Kidney (tissue), 14 donors: ENCODE measurements around the gene HPCAL1. TPM values are rescaled to one million over a fixed set of nuclear protein-coding genes. Genes with fewer than 3 reads are reported as not detected.

Source experiments
- DNase-seq, 5 donors: peaks; one replicate each; pipeline ENCODE4 v3.0.0-alpha.2; 2013 to 2020
- FAIRE-seq: peaks from 2 replicates; lab custom pipeline; 2012; peaks lifted over from hg19 to GRCh38; lab: Jason Lieb, UNC
- H3K27ac ChIP-seq, 2 donors: one replicate each; pipeline ENCODE4 v1.7.0; 2013; ENCODE audit warnings: low read depth in 2 of 2, low read length in 2 of 2, inconsistent platforms in 1 of 2
- H3K27me3 ChIP-seq: one replicate; pipeline ENCODE4 v1.7.1; 2013; ENCODE audit warnings: low read length, inconsistent platforms; ENCODE audit not compliant: control insufficient read depth, insufficient read depth
- H3K36me3 ChIP-seq, 3 donors: one replicate each; pipeline versions ENCODE4 v1.7.0 to v1.7.1; 2013; ENCODE audit warnings: low read length in 3 of 3, control low read depth in 1 of 3, inconsistent platforms in 1 of 3; ENCODE audit not compliant: insufficient read depth in 3 of 3, control insufficient read depth in 2 of 3
- H3K4me1 ChIP-seq, 3 donors: one replicate each; pipeline versions ENCODE4 v1.7.0 to v1.7.1; 2013; ENCODE audit warnings: low read length in 3 of 3, inconsistent platforms in 1 of 3, low read depth in 1 of 3; ENCODE audit not compliant: control insufficient read depth in 2 of 3, insufficient read depth in 2 of 3
- H3K4me3 ChIP-seq, 3 donors: one replicate each; pipeline versions ENCODE4 v1.7.0 to v1.8.1; 2013; ENCODE audit warnings: low read length in 3 of 3, control low read depth in 1 of 3, inconsistent platforms in 1 of 3
- H3K9ac ChIP-seq, 3 donors: one replicate each; pipeline versions ENCODE4 v1.7.0 to v1.7.1; 2013; ENCODE audit warnings: low read length in 3 of 3, control low read depth in 1 of 3, inconsistent platforms in 1 of 3
- H3K9me3 ChIP-seq, 3 donors: one replicate each; pipeline versions ENCODE4 v1.7.0 to v1.7.1; 2013; ENCODE audit warnings: low read length in 3 of 3, control low read depth in 1 of 3, inconsistent platforms in 1 of 3; ENCODE audit not compliant: control insufficient read depth in 2 of 3, insufficient read depth in 1 of 3
- CTCF ChIP-seq: IDR thresholded peaks from 3 replicates; pipeline ENCODE4 v1.5.1; 2012; ENCODE audit warnings: mild to moderate bottlenecking, moderate library complexity, borderline replicate concordance; ENCODE audit not compliant: insufficient read depth; ENCODE audit errors: extremely low read depth
- intact Hi-C: fragments of 100-400 bp; cut with DNase I; formaldehyde crosslinking; loops from one replicate; pipeline ENCODE4 v1.11.1; 2022
- polyA plus RNA-seq: library from polyadenylated mRNA; stranded (reverse); fragments of 350-450 nt; fragmentation: Illumina TruSeq; extraction: RNeasy Lipid Tissue Mini Kit (QIAGEN cat#74804); gene quantifications from one replicate; pipeline ENCODE4 v1.2.3, GENCODE V29; 2014; ENCODE audit warnings: low read depth, low replicate concordance; ENCODE audit not compliant: insufficient read depth
- total RNA-seq: library from RNA; stranded (reverse); fragmentation: NEBNext Ultra II Directional; extraction: Animal tissue kit (Norgen Biotek cat#: 25700); gene quantifications from one replicate; pipeline ENCODE4 v1.2.1, GENCODE V29; 2021
- donor health status: control.
- donor health status: control.
- donor health status: control.
- donor health status: control.
- donor health status: control.
- donor health status: DM: yes; HTN: yes; CAD: no.
- donor health status: Normal renal cell carcinoma (clear cell type).

Gene HPCAL1
- total and polyA plus RNA-seq, 2 donors from 2014 or later: 47.3 to 121 TPM

- no peak for DNase-seq
- no peak for TF ChIP-seq CTCF
- FAIRE-seq: no peak
- no peaks in the 10 kb centered on the region for H3K36me3 ChIP-seq
- intact Hi-C loops: no loop called here
- H3K9ac ChIP-seq: no peak overlapping the region
- no peaks in the 10 kb centered on the region for H3K9me3 ChIP-seq
- H3K27me3 ChIP-seq: no peaks in the 10 kb centered on the region
- no peak overlapping the region for H3K4me3 ChIP-seq
- no peak overlapping the region for H3K27ac ChIP-seq
- peaks cover 0 to 19% (median 6%) of the 10 kb centered on the region in 3 donors for H3K4me1 ChIP-seq
These were observed 38.5 kb downstream of the HPCAL1 start for GRCh38 chr2:10341193-10341592.

GRCh38 chr2:10342245-10342951 is 39.7 kb downstream of the HPCAL1 start:
- peaks cover 2 to 28% (median 15%) of the 10 kb centered on the region in 3 donors for H3K4me1 ChIP-seq
- H3K36me3 ChIP-seq: no peaks in the 10 kb centered on the region
- peak in 4 of 5 donors; percentile 36 to 61 (median 51) for DNase-seq

GRCh38 chr2:10343191-10343590 is 40.5 kb downstream of the HPCAL1 start:
- H3K9me3 ChIP-seq: no peaks in the 10 kb centered on the region
- no peak overlapping the region for H3K4me3 ChIP-seq
- no peak overlapping the region for H3K9ac ChIP-seq
- no peak overlapping the region for H3K27ac ChIP-seq
- no peaks in the 10 kb centered on the region for H3K36me3 ChIP-seq
- FAIRE-seq: no peak
- H3K4me1 ChIP-seq: peaks cover 2 to 34% (median 19%) of the 10 kb centered on the region in 3 donors
- DNase-seq: no peak
- H3K27me3 ChIP-seq: no peaks in the 10 kb centered on the region
- intact Hi-C loops: no loop called here
- TF ChIP-seq CTCF: no peak

More at GRCh38 chr2:10342245-10342951, 39.7 kb downstream of the HPCAL1 start:
- no peak for FAIRE-seq
- no peak for TF ChIP-seq CTCF
- Histone ChIP-seq H3K9me3 (no peaks in the 10 kb centered on the region), H3K4me3 (no peak overlapping the region), H3K9ac (no peak overlapping the region), H3K27ac (no peak overlapping the region), H3K27me3 (no peaks in the 10 kb centered on the region)
- intact Hi-C loops: no loop called here
